Glutamatergic neuron (in vitro differentiated cells): ENCODE measurements around the gene MRPL51. TPM values are rescaled to one million over a fixed set of nuclear protein-coding genes. Genes with fewer than 3 reads are reported as not detected.

Source experiments
- DNase-seq: peaks from one replicate; pipeline ENCODE4 v3.0.0; 2022
- H3K27ac Mint-ChIP-seq: one replicate; pipeline ENCODE4 v1.8.0; 2020; ENCODE audit warnings: mild to moderate bottlenecking, mixed read lengths, inconsistent platforms; ENCODE audit not compliant: unreplicated experiment
- H3K27me3 Mint-ChIP-seq: one replicate; pipeline ENCODE4 v1.8.0; 2020; ENCODE audit warnings: mild to moderate bottlenecking, moderate library complexity, mixed read lengths, inconsistent platforms; ENCODE audit not compliant: unreplicated experiment
- H3K36me3 Mint-ChIP-seq: one replicate; pipeline ENCODE4 v1.8.0; 2020; ENCODE audit warnings: mild to moderate bottlenecking, mixed read lengths, inconsistent platforms; ENCODE audit not compliant: unreplicated experiment
- H3K4me1 Mint-ChIP-seq: one replicate; pipeline ENCODE4 v1.8.0; 2020; ENCODE audit warnings: mild to moderate bottlenecking, low read depth, mixed read lengths, inconsistent platforms; ENCODE audit not compliant: unreplicated experiment
- H3K4me3 Mint-ChIP-seq: one replicate; pipeline ENCODE4 v1.8.0; 2020; ENCODE audit warnings: mild to moderate bottlenecking, mixed read lengths, inconsistent platforms; ENCODE audit not compliant: unreplicated experiment
- H3K9me3 Mint-ChIP-seq: one replicate; pipeline ENCODE4 v1.8.0; 2020; ENCODE audit warnings: mild to moderate bottlenecking, moderate library complexity, mixed read lengths, inconsistent platforms; ENCODE audit not compliant: unreplicated experiment
- long read RNA-seq: library from polyadenylated mRNA; unstranded; transcript quantifications from one replicate; pipeline ENCODE4 v2.0.0, GENCODE V29; 2020; ENCODE audit not compliant: unreplicated experiment
- total RNA-seq: library from RNA; stranded (reverse); fragmentation: NEBNext Ultra II Directional; extraction: Animal tissue kit (Norgen Biotek cat#: 25700); gene quantifications from one replicate; pipeline ENCODE4 v1.2.1, GENCODE V29; 2021; ENCODE audit not compliant: unreplicated experiment
- TF ChIP-seq, protein P1 (sequence below): fragments of 200-600 bp; sonication (generic); IDR thresholded peaks from one replicate; pipeline ENCODE4 v1.5.0; 2021; ENCODE audit not compliant: partially characterized antibody, unreplicated experiment

Gene MRPL51
- total RNA-seq = 138 TPM
- long read RNA-seq, transcript MRPL51-201 (3 exons, 1,234 nt) = major isoform, 60 of 67 reads
- long read RNA-seq, partial matches to known transcripts = 0 of 67 reads
- long read RNA-seq, other reads (novel, unspliced or antisense) = 2 of 67 reads

DNA sequence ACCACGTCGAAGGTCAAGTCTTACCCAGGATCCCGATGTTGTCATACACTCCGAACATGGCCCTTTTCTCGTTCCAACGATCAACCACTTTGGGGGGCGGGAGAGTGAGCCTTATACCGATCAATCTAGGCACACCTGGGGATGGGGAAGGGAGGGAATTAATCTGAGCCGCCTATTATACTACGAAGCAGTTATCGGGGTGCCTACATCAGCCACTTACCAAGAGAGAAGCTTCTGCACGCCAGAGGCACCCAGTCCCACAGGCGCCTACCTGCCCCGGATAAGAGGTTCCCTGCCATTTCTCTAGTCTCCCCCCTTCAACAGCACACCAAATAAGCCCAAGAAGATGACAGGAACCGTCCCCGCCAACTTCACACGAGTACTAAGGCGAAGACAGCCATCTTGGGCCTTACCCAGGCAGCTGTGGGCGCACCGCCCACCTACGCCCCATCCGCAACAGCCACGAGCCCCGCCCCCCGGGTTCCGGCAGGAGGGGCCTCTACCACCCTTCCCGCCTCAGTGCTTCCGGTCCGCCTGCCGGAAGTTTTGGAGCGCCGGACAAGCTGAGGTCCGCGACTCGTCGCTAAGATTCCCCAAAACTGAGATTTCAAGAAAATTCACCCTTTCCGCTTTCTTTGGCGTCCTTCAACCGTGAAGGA is at the start of gene MRPL51:
TSS of gene MRPL51 (minus strand) at position 425 of the 659 bp plus-strand sequence. CDS start at position 299, 126 bp downstream.
- Mint-ChIP-seq H3K36me3 (no peaks in the 10 kb centered on the region), H3K4me1 (peaks cover 13% of the 10 kb centered on the region), H3K4me3 (peak within 1 kb of the TSS; percentile 98), H3K27ac (peak within 1 kb of the TSS; percentile 95), H3K27me3 (peaks cover 5% of the 10 kb centered on the region), H3K9me3 (peaks cover 3% of the 10 kb centered on the region)
- DNase-seq = peak; percentile 98
- TF ChIP-seq, protein P1, sequence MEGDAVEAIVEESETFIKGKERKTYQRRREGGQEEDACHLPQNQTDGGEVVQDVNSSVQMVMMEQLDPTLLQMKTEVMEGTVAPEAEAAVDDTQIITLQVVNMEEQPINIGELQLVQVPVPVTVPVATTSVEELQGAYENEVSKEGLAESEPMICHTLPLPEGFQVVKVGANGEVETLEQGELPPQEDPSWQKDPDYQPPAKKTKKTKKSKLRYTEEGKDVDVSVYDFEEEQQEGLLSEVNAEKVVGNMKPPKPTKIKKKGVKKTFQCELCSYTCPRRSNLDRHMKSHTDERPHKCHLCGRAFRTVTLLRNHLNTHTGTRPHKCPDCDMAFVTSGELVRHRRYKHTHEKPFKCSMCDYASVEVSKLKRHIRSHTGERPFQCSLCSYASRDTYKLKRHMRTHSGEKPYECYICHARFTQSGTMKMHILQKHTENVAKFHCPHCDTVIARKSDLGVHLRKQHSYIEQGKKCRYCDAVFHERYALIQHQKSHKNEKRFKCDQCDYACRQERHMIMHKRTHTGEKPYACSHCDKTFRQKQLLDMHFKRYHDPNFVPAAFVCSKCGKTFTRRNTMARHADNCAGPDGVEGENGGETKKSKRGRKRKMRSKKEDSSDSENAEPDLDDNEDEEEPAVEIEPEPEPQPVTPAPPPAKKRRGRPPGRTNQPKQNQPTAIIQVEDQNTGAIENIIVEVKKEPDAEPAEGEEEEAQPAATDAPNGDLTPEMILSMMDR = no peak

DNA sequence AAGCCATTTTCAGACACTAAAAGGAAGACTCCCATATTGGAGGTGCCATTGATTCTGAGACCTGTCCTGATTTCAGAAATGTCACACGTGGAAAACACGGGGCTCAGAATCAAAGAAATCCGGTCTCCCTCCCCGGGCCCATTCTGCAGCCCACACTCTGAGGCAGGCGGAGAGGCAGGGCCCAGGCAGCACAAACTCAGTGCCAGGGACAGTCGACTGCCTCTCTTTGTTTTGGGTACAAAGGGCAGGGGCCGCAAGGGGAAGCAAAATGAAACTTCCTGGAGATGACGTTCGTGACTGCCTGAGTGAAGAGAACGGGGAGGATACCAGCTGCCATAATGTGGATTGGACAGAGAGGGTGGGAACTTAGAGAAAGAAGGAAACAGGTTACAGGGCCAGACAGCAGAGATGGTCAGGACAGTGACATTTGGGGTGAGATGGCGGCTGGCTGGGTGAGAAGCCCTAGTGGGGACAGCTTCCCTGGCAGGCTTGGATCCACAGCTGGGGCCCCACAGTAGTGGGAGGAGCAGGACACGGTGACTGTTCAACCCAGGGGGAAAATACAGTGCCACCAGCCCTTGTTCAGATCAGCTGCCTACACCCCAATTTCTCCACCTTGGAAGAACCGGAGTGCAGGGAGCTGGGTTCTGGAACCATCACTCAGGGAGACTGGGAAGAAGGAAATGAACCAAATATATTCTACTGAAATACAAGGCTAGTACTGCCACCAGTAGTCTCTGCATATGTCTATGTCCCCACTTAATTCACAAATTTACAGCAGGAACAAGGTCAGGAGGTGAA is 49.3 kb upstream of the MRPL51 start:
- Mint-ChIP-seq H3K27ac (no peak overlapping the region), H3K4me3 (no peak overlapping the region), H3K4me1 (peaks cover 6% of the 10 kb centered on the region), H3K9me3 (peaks cover 21% of the 10 kb centered on the region), H3K27me3 (peaks cover 9% of the 10 kb centered on the region), H3K36me3 (no peaks in the 10 kb centered on the region)
- TF ChIP-seq, protein P1 = no peak
- no peak for DNase-seq

DNA sequence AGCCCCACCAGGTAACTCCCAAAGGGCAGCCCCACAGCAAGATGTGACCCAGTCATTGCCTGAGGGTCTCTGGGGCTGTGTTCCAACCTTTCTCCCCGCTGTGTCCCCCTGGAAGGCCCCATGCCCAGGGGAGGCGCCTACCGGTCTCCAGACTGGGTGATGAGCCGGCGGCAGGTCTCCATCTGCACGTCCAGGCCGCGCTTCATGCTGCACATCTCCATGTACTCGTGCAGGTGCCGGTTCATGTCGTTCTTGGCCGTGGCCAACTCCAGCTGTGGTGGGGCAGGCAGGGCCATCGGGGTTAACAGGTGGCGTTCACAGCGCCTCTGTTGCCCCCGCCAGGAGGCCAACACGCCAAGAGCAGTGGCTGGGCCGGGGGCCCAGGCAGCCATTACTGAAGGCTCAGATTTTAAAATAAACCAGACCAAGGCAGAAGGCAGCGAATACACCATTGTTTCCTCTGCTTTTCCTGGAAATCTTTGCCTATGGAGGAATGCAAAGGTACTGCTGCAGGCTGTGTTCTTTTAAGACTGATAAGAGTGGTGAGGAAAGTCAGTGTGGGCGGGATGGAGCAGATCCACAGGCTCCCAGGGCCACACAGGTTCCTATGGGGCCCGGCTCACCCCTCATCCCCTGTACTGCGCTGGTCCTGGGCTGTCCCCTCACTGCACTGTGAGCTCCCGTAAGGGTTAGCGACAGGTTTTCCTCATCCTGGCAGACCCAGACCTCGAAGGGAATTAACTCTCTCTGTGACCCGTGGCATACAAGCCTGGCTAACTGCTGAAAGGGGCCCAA is 48.5 kb upstream of the MRPL51 start:
- TF ChIP-seq, protein P1 = no peak
- Mint-ChIP-seq H3K9me3 (peaks cover 20% of the 10 kb centered on the region), H3K27me3 (peaks cover 7% of the 10 kb centered on the region), H3K4me3 (no peak overlapping the region), H3K4me1 (peaks cover 8% of the 10 kb centered on the region), H3K27ac (no peak overlapping the region), H3K36me3 (peaks cover under 1% of the 10 kb centered on the region)
- no peak for DNase-seq

DNA sequence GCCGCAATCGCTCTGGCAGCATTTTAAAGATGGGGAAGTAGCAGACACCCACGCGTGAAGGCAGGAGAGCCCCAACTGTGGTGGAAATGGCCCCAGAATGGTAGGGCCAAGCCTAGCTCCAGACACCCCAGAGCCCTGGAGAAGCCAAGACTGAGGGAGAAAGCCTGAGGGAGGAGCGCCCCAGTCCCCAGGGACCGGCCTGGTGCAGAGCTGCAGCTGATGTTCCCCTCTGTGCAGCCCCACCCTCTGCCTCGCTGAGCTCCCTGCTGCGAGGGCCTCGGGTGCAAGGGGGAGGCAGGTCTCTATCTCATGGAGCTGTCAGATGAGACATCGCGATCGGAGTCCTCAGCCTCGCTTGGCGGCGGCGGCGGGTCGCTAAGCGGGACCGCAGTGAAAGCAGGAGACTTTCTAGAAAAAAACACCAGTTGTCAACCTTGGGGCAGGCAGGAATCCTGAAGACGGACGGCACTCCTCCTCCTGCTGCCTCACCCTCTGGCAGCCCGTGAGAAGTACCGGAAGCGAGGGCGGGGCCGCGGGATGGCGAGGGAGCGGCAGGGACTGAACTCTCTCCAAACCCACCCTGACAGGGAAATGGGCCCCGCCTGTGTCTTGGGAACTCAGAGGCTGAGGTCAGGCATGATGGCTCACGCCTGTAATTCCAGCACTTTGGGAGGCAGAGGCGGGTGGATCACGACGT is 47.3 kb upstream of the MRPL51 start:
- H3K36me3 Mint-ChIP-seq = peaks cover 3% of the 10 kb centered on the region
- peak overlapping the region; percentile 58 for H3K4me3 Mint-ChIP-seq
- H3K4me1 Mint-ChIP-seq = peaks cover 11% of the 10 kb centered on the region
- TF ChIP-seq, protein P1 = no peak
- H3K27ac Mint-ChIP-seq = peak overlapping the region; percentile 68
- peaks cover 5% of the 10 kb centered on the region for H3K27me3 Mint-ChIP-seq
- peaks cover 23% of the 10 kb centered on the region for H3K9me3 Mint-ChIP-seq
- peak; percentile 65 for DNase-seq
